ENCODE results near the gene RPS6KB2.

DNA sequence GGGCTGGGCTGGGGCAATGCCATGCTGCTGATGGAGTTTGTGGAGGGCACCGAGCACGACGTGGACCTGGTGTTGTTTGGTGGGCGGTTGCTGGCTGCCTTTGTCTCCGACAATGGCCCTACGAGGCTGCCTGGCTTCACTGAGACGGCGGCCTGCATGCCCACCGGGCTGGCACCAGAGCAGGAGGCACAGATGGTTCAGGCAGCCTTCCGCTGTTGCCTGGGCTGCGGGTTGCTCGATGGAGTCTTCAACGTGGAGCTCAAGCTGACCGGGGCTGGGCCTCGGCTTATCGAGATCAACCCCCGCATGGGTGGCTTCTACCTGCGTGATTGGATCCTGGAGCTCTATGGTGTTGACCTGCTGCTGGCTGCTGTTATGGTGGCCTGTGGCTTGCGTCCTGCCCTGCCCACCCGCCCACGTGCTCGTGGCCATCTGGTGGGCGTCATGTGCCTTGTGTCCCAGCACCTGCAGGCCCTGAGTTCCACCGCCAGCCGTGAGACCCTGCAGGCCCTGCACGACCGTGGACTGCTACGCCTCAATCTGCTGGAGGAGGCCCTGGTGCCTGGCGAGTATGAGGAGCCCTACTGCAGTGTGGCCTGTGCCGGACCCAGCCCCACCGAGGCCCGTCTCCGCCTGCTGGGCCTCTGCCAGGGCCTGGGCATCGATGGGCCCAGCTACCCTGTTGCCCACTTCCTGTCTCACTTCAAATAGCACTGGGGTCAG lies 4.2 kb upstream of the RPS6KB2 start:
- TF ChIP-seq, protein P1, sequence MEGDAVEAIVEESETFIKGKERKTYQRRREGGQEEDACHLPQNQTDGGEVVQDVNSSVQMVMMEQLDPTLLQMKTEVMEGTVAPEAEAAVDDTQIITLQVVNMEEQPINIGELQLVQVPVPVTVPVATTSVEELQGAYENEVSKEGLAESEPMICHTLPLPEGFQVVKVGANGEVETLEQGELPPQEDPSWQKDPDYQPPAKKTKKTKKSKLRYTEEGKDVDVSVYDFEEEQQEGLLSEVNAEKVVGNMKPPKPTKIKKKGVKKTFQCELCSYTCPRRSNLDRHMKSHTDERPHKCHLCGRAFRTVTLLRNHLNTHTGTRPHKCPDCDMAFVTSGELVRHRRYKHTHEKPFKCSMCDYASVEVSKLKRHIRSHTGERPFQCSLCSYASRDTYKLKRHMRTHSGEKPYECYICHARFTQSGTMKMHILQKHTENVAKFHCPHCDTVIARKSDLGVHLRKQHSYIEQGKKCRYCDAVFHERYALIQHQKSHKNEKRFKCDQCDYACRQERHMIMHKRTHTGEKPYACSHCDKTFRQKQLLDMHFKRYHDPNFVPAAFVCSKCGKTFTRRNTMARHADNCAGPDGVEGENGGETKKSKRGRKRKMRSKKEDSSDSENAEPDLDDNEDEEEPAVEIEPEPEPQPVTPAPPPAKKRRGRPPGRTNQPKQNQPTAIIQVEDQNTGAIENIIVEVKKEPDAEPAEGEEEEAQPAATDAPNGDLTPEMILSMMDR (IDR thresholded peaks at IDR 0.05; ENCODE audit: insufficient read depth, low read length) = no peak
- TF ChIP-seq, protein P2, sequence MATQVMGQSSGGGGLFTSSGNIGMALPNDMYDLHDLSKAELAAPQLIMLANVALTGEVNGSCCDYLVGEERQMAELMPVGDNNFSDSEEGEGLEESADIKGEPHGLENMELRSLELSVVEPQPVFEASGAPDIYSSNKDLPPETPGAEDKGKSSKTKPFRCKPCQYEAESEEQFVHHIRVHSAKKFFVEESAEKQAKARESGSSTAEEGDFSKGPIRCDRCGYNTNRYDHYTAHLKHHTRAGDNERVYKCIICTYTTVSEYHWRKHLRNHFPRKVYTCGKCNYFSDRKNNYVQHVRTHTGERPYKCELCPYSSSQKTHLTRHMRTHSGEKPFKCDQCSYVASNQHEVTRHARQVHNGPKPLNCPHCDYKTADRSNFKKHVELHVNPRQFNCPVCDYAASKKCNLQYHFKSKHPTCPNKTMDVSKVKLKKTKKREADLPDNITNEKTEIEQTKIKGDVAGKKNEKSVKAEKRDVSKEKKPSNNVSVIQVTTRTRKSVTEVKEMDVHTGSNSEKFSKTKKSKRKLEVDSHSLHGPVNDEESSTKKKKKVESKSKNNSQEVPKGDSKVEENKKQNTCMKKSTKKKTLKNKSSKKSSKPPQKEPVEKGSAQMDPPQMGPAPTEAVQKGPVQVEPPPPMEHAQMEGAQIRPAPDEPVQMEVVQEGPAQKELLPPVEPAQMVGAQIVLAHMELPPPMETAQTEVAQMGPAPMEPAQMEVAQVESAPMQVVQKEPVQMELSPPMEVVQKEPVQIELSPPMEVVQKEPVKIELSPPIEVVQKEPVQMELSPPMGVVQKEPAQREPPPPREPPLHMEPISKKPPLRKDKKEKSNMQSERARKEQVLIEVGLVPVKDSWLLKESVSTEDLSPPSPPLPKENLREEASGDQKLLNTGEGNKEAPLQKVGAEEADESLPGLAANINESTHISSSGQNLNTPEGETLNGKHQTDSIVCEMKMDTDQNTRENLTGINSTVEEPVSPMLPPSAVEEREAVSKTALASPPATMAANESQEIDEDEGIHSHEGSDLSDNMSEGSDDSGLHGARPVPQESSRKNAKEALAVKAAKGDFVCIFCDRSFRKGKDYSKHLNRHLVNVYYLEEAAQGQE (IDR thresholded peaks at IDR 0.05; ENCODE audit: insufficient replicate concordance, low read depth) = no peak

Data from HL-60 (cell line).